Measurements from ENCODE around the gene IGF2BP1. TPM values are rescaled to one million over a fixed set of nuclear protein-coding genes. Genes with fewer than 3 reads are reported as not detected.
"Not testable (repeated sequence)": the region's sequence is repeated elsewhere in the genome, so short reads cannot be mapped to it uniquely, and the experiment has no call there.

The IGF2BP1 gene
- polyA plus RNA-seq, 4 donors, result 15.1 to 22.2 (median 19.8) TPM

GRCh38 chr17:49049265-49049664 is 52.1 kb downstream of the IGF2BP1 start:
- no peak for DNase-seq (ENCODE audit: low read depth in 4 of 4, low spot score in 3 of 4)

GRCh38 chr17:49050611-49051010 is 53.4 kb downstream of the IGF2BP1 start:
- DNase-seq (ENCODE audit: low read depth in 4 of 4, low spot score in 3 of 4), result no peak

GRCh38 chr17:49051269-49051668 is 54.1 kb downstream of the IGF2BP1 start:
- DNase-seq (ENCODE audit: low read depth in 4 of 4, low spot score in 3 of 4), result no peak

- no peak for DNase-seq (ENCODE audit: low read depth in 4 of 4, low spot score in 3 of 4)
Observed at GRCh38 chr17:49053171-49053829, 56.1 kb downstream of the IGF2BP1 start.

GRCh38 chr17:49054342-49055092 is 57.3 kb downstream of the IGF2BP1 start:
- DNase-seq (ENCODE audit: low read depth in 4 of 4, low spot score in 3 of 4), result no peak

- no peak for DNase-seq (ENCODE audit: low read depth in 4 of 4, low spot score in 3 of 4)
Observed at GRCh38 chr17:49055181-49055927, 58.2 kb downstream of the IGF2BP1 start.

- no peak for DNase-seq (ENCODE audit: low read depth in 4 of 4, low spot score in 3 of 4)
Observed at GRCh38 chr17:49061524-49061943, 64.3 kb downstream of the IGF2BP1 start.

- DNase-seq (ENCODE audit: low read depth in 4 of 4, low spot score in 3 of 4), result no peak
Observed at GRCh38 chr17:49063652-49064051, 66.5 kb downstream of the IGF2BP1 start.

- no peak for DNase-seq (ENCODE audit: low read depth in 4 of 4, low spot score in 3 of 4)
Observed at GRCh38 chr17:49067163-49067562, 70.0 kb downstream of the IGF2BP1 start.

GRCh38 chr17:49069585-49070273 is 72.5 kb downstream of the IGF2BP1 start:
- no peak for DNase-seq (ENCODE audit: low read depth in 4 of 4, low spot score in 3 of 4)

GRCh38 chr17:49071106-49071505 is 73.9 kb downstream of the IGF2BP1 start:
- DNase-seq (ENCODE audit: low read depth in 4 of 4, low spot score in 3 of 4), result no peak

- DNase-seq (ENCODE audit: low read depth in 4 of 4, low spot score in 3 of 4), result no peak
Observed at GRCh38 chr17:49074851-49075540, 77.8 kb downstream of the IGF2BP1 start.

GRCh38 chr17:49076573-49077384 is 79.6 kb downstream of the IGF2BP1 start:
- DNase-seq (ENCODE audit: low read depth in 4 of 4, low spot score in 3 of 4), result no peak

- DNase-seq (ENCODE audit: low read depth in 4 of 4, low spot score in 3 of 4), result no peak
Observed at GRCh38 chr17:49078248-49078647, 81.1 kb downstream of the IGF2BP1 start.

GRCh38 chr17:49079840-49080663 is 82.9 kb downstream of the IGF2BP1 start:
- DNase-seq (ENCODE audit: low read depth in 4 of 4, low spot score in 3 of 4), result no peak

GRCh38 chr17:49082231-49082630 is 85.0 kb downstream of the IGF2BP1 start:
- DNase-seq (ENCODE audit: low read depth in 4 of 4, low spot score in 3 of 4), result no peak

GRCh38 chr17:49085046-49085445 is 87.9 kb downstream of the IGF2BP1 start:
- not testable (repeated sequence) for DNase-seq (ENCODE audit: low read depth in 4 of 4, low spot score in 3 of 4)

- DNase-seq (ENCODE audit: low read depth in 4 of 4, low spot score in 3 of 4), result no peak
Observed at GRCh38 chr17:49085565-49086315, 88.6 kb downstream of the IGF2BP1 start.

All from right renal pelvis (tissue), 4 donors.